ENCODE results near the gene ZNF79. TPM values are rescaled to one million over a fixed set of nuclear protein-coding genes. Genes with fewer than 3 reads are reported as not detected.

ZNF79 gene
- total and polyA plus RNA-seq, 2 of the 4 experiments (the other 2 are of a cell fraction), result 5.6 to 15.4 TPM

- peaks cover 5% of the 10 kb centered on the region for H3K4me1 ChIP-seq (ENCODE audit: control insufficient read depth, insufficient read depth, low read length)
- no peak overlapping the region for H2AFZ ChIP-seq (replicated peaks; ENCODE audit: low read length, poor library complexity)
- H3K18ac ChIP-seq (ENCODE audit: low read depth, low read length), result no peak overlapping the region
- no peak overlapping the region for H2BK20ac ChIP-seq (ENCODE audit: low read depth, low read length)
- in situ Hi-C loops (cut with MboI; ENCODE audit: low sequenced_read_pairs) (loop anchor here (25.0 kb wide), 1 partner anchor 456 kb away; no protein-coding TSS in a partner anchor), intact Hi-C loops (cut with micrococcal nuclease) (loop anchor here (10.0 kb wide), 1 partner anchor 108 kb away; no protein-coding TSS in a partner anchor), dilution Hi-C loops (cut with HindIII; ENCODE audit: low sequenced_read_pairs, unreplicated experiment) (no loop called here)
- peaks cover 5% of the 10 kb centered on the region; the same call in 1 of the 2 replicates for H3K27me3 ChIP-seq (ENCODE audit: control insufficient read depth, insufficient read depth, low read length)
- no peak overlapping the region for H3K4me3 ChIP-seq (ENCODE audit: insufficient read depth, low read depth, low read length)
- 100% methylated on average over 1 of the region's 5 CpGs; no CpG with 5 or more reads in 1 of the 2 experiments for WGBS, 2 experiments (ENCODE audit: extremely low coverage in 2 of 2, insufficient read length in 1 of 2)
- H3K27ac ChIP-seq (ENCODE audit: insufficient read depth, low read length), result no peak overlapping the region
- TF ChIP-seq CEBPB (IDR thresholded peaks at IDR 0.05; ENCODE audit: low read depth, low read length) (no peak), MXI1 (IDR thresholded peaks at IDR 0.05; ENCODE audit: borderline replicate concordance, low read depth, low read length) (no peak), RAD21 (IDR thresholded peaks at IDR 0.05; ENCODE audit: low read length) (no peak), SMC3 (IDR thresholded peaks at IDR 0.05; ENCODE audit: low read depth, low read length) (no peak), NFE2L2 (IDR thresholded peaks at IDR 0.05; ENCODE audit: low read depth, low read length) (no peak), MAFK (IDR thresholded peaks at IDR 0.05; ENCODE audit: low read depth, low read length) (no peak), POLR2A (IDR thresholded peaks at IDR 0.05; ENCODE audit: low read depth, low read length) (no peak), CHD1 (IDR thresholded peaks at IDR 0.05; ENCODE audit: low read depth, low read length) (no peak), RCOR1 (IDR thresholded peaks at IDR 0.05; ENCODE audit: insufficient replicate concordance, low read length) (no peak), MAZ (IDR thresholded peaks at IDR 0.05; ENCODE audit: borderline replicate concordance, low read depth, low read length) (no peak), RFX5 (IDR thresholded peaks at IDR 0.05; ENCODE audit: low read depth, low read length) (no peak), FOS (IDR thresholded peaks at IDR 0.05; ENCODE audit: low read depth, low read length) (no peak), BHLHE40 (IDR thresholded peaks at IDR 0.05; ENCODE audit: low read depth, low read length) (no peak), ELK1 (IDR thresholded peaks at IDR 0.05; ENCODE audit: borderline replicate concordance, low read depth, low read length) (no peak)
- TF ChIP-seq, protein P1, sequence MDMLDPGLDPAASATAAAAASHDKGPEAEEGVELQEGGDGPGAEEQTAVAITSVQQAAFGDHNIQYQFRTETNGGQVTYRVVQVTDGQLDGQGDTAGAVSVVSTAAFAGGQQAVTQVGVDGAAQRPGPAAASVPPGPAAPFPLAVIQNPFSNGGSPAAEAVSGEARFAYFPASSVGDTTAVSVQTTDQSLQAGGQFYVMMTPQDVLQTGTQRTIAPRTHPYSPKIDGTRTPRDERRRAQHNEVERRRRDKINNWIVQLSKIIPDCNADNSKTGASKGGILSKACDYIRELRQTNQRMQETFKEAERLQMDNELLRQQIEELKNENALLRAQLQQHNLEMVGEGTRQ (IDR thresholded peaks at IDR 0.05; ENCODE audit: low read depth, low read length), result no peak
- TF ChIP-seq, protein P2, sequence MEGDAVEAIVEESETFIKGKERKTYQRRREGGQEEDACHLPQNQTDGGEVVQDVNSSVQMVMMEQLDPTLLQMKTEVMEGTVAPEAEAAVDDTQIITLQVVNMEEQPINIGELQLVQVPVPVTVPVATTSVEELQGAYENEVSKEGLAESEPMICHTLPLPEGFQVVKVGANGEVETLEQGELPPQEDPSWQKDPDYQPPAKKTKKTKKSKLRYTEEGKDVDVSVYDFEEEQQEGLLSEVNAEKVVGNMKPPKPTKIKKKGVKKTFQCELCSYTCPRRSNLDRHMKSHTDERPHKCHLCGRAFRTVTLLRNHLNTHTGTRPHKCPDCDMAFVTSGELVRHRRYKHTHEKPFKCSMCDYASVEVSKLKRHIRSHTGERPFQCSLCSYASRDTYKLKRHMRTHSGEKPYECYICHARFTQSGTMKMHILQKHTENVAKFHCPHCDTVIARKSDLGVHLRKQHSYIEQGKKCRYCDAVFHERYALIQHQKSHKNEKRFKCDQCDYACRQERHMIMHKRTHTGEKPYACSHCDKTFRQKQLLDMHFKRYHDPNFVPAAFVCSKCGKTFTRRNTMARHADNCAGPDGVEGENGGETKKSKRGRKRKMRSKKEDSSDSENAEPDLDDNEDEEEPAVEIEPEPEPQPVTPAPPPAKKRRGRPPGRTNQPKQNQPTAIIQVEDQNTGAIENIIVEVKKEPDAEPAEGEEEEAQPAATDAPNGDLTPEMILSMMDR (conservative IDR thresholded peaks at IDR 0.05; ENCODE audit: low read depth, low read length), result no peak
- no peak overlapping the region for H3K9ac ChIP-seq (ENCODE audit: low read depth, low read length)
- H3K56ac ChIP-seq (ENCODE audit: extremely low read depth, insufficient read depth, low read length), result no peak overlapping the region
- no peaks in the 10 kb centered on the region for H3K9me3 ChIP-seq (ENCODE audit: control insufficient read depth, insufficient read depth, low read length)
- H4K20me1 ChIP-seq (ENCODE audit: insufficient read depth, low read length), result peaks cover 8% of the 10 kb centered on the region
- peak overlapping the region; percentile 17; the same call in 1 of the 2 replicates for H3K4ac ChIP-seq (ENCODE audit: low read depth, low read length)
- H4K91ac ChIP-seq (ENCODE audit: insufficient read depth, low read depth, low read length), result no peak overlapping the region
- H4K8ac ChIP-seq (ENCODE audit: low read depth in 2 of 2, low read length in 2 of 2), result no peak overlapping the region
- H2BK15ac ChIP-seq (ENCODE audit: low read depth, low read length), result no peak overlapping the region
- no peak overlapping the region for H2BK5ac ChIP-seq (ENCODE audit: low read depth, low read length, poor library complexity, severe bottlenecking)
- no TSS peak for BruUV-seq (replicated peaks)
- H3K4me2 ChIP-seq (ENCODE audit: low read depth, low read length), result no peak overlapping the region
- no peak overlapping the region for H2AK5ac ChIP-seq (ENCODE audit: low read depth, low read length)
- no peak for ATAC-seq (ENCODE audit: low read depth)
- no peak overlapping the region for H2BK120ac ChIP-seq (ENCODE audit: low read depth, low read length)
- H3K14ac ChIP-seq (replicated peaks; ENCODE audit: low read depth, low read length), result no peak overlapping the region
- H2AK9ac ChIP-seq (replicated peaks; ENCODE audit: low read depth, low read length, poor library complexity), result no peak overlapping the region
- H3K36me3 ChIP-seq (ENCODE audit: control insufficient read depth, insufficient read depth, low read length), result no peaks in the 10 kb centered on the region
- peaks cover 11% of the 10 kb centered on the region for H3K9me1 ChIP-seq (ENCODE audit: insufficient read depth, low read length)
- H3K23ac ChIP-seq (ENCODE audit: low read depth, low read length), result no peak overlapping the region
- ChIA-PET CTCF (no interaction called here), POLR2A (ENCODE audit: unreplicated experiment) (interaction anchor here (0.5 kb wide), 1 partner anchor 45 kb away, joined by 7 read pairs; no protein-coding TSS in a partner anchor)
- no peak for DNase-seq
- H4K5ac ChIP-seq (ENCODE audit: low read depth, low read length), result no peak overlapping the region
- H3K79me1 ChIP-seq (ENCODE audit: low read depth in 1 of 2, low read length in 2 of 2), result peaks cover 0 to 2% of the 10 kb centered on the region in 2 experiments; a peak in 1 of 4 replicates
Measured at GRCh38 chr9:127392976-127393375, 31.2 kb upstream of the ZNF79 start.

Measured in IMR-90 (cell line).